HL-60 (cell line): ENCODE data around the gene OR6B2.

ENCODE experiments used
- DNase-seq, 2 experiments: peaks; one replicate each; pipeline ENCODE4 v3.0.0-alpha.2; 2010 to 2020; ENCODE audit warnings: low read depth in 1 of 2, low spot score in 1 of 2
- H3K27ac ChIP-seq: fragments of 250-450 bp; sonication (Bioruptor Pico); replicated peaks from 2 replicates; pipeline ENCODE4 v1.5.1; 2020; ENCODE audit warnings: mild to moderate bottlenecking, moderate library complexity
- H3K27me3 ChIP-seq: fragments of 250-450 bp; sonication (Bioruptor Pico); 2 replicates; pipeline ENCODE4 v1.5.1; 2021; ENCODE audit warnings: mild to moderate bottlenecking, moderate library complexity; ENCODE audit not compliant: insufficient read depth, poor library complexity, severe bottlenecking
- H3K4me3 ChIP-seq: replicated peaks from 2 replicates; pipeline ENCODE4 v1.5.1; 2011; ENCODE audit warnings: mild to moderate bottlenecking, control low read depth, low read length; ENCODE audit not compliant: insufficient read depth
- GABPA ChIP-seq: IDR thresholded peaks from 2 replicates; pipeline ENCODE4 v1.6.1; 2012; ENCODE audit warnings: low read depth
- POLR2AphosphoS5 ChIP-seq: IDR thresholded peaks from 2 replicates; pipeline ENCODE4 v1.6.1; 2012; ENCODE audit warnings: low read depth
- REST ChIP-seq: IDR thresholded peaks from 2 replicates; pipeline ENCODE4 v1.6.1; 2012; ENCODE audit warnings: low read depth; ENCODE audit not compliant: insufficient replicate concordance
- SPI1 ChIP-seq: IDR thresholded peaks from 2 replicates; pipeline ENCODE4 v1.6.1; 2012; ENCODE audit warnings: low read depth, mild to moderate bottlenecking, borderline replicate concordance
- TF ChIP-seq, protein P1 (sequence below): IDR thresholded peaks from one replicate; pipeline ENCODE4 v1.5.1; 2011; ENCODE audit warnings: low read length, control low read depth, inconsistent platforms; ENCODE audit not compliant: insufficient read depth

OR6B2 gene

GRCh38 chr2:240055177-240055917, 25.1 kb upstream of the OR6B2 start:
- Histone ChIP-seq H3K27me3 (peaks cover 11% of the 10 kb centered on the region), H3K4me3 (no peak overlapping the region), H3K27ac (no peak overlapping the region)
- no peak for TF ChIP-seq POLR2AphosphoS5
- DNase-seq = no peak

GRCh38 chr2:240053173-240054155, 23.2 kb upstream of the OR6B2 start, which contains the start of gene OR6B3:
Gene OR6B3, minus strand, starts transcription at chr2:240053521.
- DNase-seq = no peak
- H3K4me3 ChIP-seq = no peak within 1 kb of the TSS
- H3K27ac ChIP-seq = no peak within 1 kb of the TSS
- TF ChIP-seq REST = no peak
- no peak for TF ChIP-seq SPI1
- TF ChIP-seq POLR2AphosphoS5 = no peak
- TF ChIP-seq GABPA = no peak
- TF ChIP-seq, protein P1, sequence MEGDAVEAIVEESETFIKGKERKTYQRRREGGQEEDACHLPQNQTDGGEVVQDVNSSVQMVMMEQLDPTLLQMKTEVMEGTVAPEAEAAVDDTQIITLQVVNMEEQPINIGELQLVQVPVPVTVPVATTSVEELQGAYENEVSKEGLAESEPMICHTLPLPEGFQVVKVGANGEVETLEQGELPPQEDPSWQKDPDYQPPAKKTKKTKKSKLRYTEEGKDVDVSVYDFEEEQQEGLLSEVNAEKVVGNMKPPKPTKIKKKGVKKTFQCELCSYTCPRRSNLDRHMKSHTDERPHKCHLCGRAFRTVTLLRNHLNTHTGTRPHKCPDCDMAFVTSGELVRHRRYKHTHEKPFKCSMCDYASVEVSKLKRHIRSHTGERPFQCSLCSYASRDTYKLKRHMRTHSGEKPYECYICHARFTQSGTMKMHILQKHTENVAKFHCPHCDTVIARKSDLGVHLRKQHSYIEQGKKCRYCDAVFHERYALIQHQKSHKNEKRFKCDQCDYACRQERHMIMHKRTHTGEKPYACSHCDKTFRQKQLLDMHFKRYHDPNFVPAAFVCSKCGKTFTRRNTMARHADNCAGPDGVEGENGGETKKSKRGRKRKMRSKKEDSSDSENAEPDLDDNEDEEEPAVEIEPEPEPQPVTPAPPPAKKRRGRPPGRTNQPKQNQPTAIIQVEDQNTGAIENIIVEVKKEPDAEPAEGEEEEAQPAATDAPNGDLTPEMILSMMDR = no peak
- peaks cover 16% of the 10 kb centered on the region for H3K27me3 ChIP-seq

DNA sequence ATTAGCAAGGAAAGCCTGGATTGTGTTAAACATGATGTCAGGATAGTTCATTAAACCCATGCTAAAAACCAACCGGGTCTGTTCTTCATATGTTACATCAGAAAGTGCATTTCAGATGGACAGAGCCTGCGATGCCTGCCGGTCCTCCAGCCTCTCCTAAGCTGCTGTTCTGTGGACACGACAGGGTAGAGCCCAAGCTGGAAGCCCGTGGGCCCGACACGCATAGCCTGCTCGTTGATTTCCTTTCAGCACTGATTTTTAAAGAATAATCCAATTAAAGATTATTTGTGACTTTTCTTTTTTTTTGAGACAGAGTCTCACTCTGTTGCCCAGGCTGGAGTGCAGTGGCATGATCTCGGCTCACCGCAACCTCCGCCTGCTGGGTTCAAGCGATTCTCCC, 22.3 kb upstream of the OR6B2 start:
- Histone ChIP-seq H3K27ac (no peak overlapping the region), H3K4me3 (no peak overlapping the region), H3K27me3 (peaks cover 16% of the 10 kb centered on the region)
- TF ChIP-seq SPI1 (no peak), REST (no peak), GABPA (no peak), POLR2AphosphoS5 (no peak)
- TF ChIP-seq, protein P1 = no peak
- no peak for DNase-seq

GRCh38 chr2:240051697-240052096, 21.5 kb upstream of the OR6B2 start:
- H3K27me3 ChIP-seq = peaks cover 16% of the 10 kb centered on the region

More at GRCh38 chr2:240051697-240052096, 21.5 kb upstream of the OR6B2 start:
- TF ChIP-seq POLR2AphosphoS5 (no peak), GABPA (no peak), REST (no peak), SPI1 (no peak)
- TF ChIP-seq, protein P1 = no peak
- no peak for DNase-seq
- no peak overlapping the region for H3K4me3 ChIP-seq
- no peak overlapping the region for H3K27ac ChIP-seq
